ENCODE measurements around the gene BDNF. TPM values are rescaled to one million over a fixed set of nuclear protein-coding genes. Genes with fewer than 3 reads are reported as not detected.

Gene BDNF
- total RNA-seq, 4 donors from 2014 or later = 0.14 to 0.64 TPM; not detected in 2

GRCh38 chr11:27701355-27702105 lies 1.3 kb upstream of the BDNF start:
- no peaks in the 10 kb centered on the region for H3K36me3 ChIP-seq
- H3K4me1 ChIP-seq = peaks cover 12 to 30% (median 27%) of the 10 kb centered on the region in 4 donors
- no peak overlapping the region for H3K27ac ChIP-seq
- intact Hi-C loops (cut with DNase I; ENCODE audit: low total_unique reads) = no loop called here
- DNase-seq = peak; percentile 23
- H3K9me3 ChIP-seq = no peaks in the 10 kb centered on the region
- 1% methylated on average over 23 to 30 of the region's 30 CpGs for WGBS, 2 donors (ENCODE audit: low coverage in 1 of 2)
- TF ChIP-seq EP300 (IDR thresholded peaks at IDR 0.05; ENCODE audit: low read depth) = no peak
- no peak for TF ChIP-seq POLR2AphosphoS5 (IDR thresholded peaks at IDR 0.05)
- peak in 1 of 5 experiments; percentile 16 for TF ChIP-seq CTCF (IDR thresholded peaks at IDR 0.05)
- in situ Hi-C loops (cut with MboI; ENCODE audit: low pct_ligation_motif_present in 1 of 4, low pct_unique_long_range_greater_than_20kb in 1 of 4, low sequenced_read_pairs in 3 of 4) = loop anchor here in 3 of 4 donors (25.0 kb wide), 3 partner anchors 89 to 986 kb away; no protein-coding TSS in a partner anchor
- H3K27me3 ChIP-seq = peaks cover 80% of the 10 kb centered on the region
- H3K4me3 ChIP-seq = peak overlapping the region; percentile 3 to 64 (median 43)

GRCh38 chr11:27699926-27700350 lies 317 bp downstream of the BDNF start:
- DNase-seq = no peak
- H3K27me3 ChIP-seq = peaks cover 93% of the 10 kb centered on the region
- H3K36me3 ChIP-seq = no peaks in the 10 kb centered on the region
- TF ChIP-seq POLR2AphosphoS5 (IDR thresholded peaks at IDR 0.05) (no peak), POLR2A (IDR thresholded peaks at IDR 0.05) (no peak), EP300 (IDR thresholded peaks at IDR 0.05; ENCODE audit: low read depth) (no peak), CTCF (IDR thresholded peaks at IDR 0.05) (no peak)
- WGBS, 2 donors (ENCODE audit: low coverage in 1 of 2) = 4% methylated on average over 25 of the region's 28 CpGs; no CpG with 5 or more reads in 1 of the 2 donors
- H3K4me1 ChIP-seq = peaks cover 12 to 30% (median 27%) of the 10 kb centered on the region in 4 donors
- peak overlapping the region; percentile 33 to 64 (median 43) for H3K4me3 ChIP-seq
- in situ Hi-C loops (cut with MboI; ENCODE audit: low pct_ligation_motif_present in 1 of 4, low pct_unique_long_range_greater_than_20kb in 1 of 4, low sequenced_read_pairs in 3 of 4) (loop anchor here (10.0 to 25.0 kb wide), 7 partner anchors 88 to 1637 kb away; no protein-coding TSS in a partner anchor), intact Hi-C loops (cut with DNase I; ENCODE audit: low total_unique reads) (no loop called here)
- H3K9me3 ChIP-seq = no peaks in the 10 kb centered on the region
- H3K27ac ChIP-seq = no peak overlapping the region

GRCh38 chr11:27699242-27699925 lies 871 bp downstream of the BDNF start:
- WGBS, 2 donors (ENCODE audit: low coverage in 1 of 2) = 2 to 3% methylated on average over 9 to 25 of the region's 30 CpGs
- H3K36me3 ChIP-seq = no peaks in the 10 kb centered on the region
- in situ Hi-C loops (cut with MboI; ENCODE audit: low pct_ligation_motif_present in 1 of 4, low pct_unique_long_range_greater_than_20kb in 1 of 4, low sequenced_read_pairs in 3 of 4) = loop anchor here (10.0 to 25.0 kb wide), 5 partner anchors 588 to 1638 kb away; no protein-coding TSS in a partner anchor
- intact Hi-C loops (cut with DNase I; ENCODE audit: low total_unique reads) = no loop called here
- H3K4me1 ChIP-seq = peaks cover 12 to 30% (median 27%) of the 10 kb centered on the region in 4 donors
- H3K27me3 ChIP-seq = peaks cover 93% of the 10 kb centered on the region
- no peaks in the 10 kb centered on the region for H3K9me3 ChIP-seq
- DNase-seq = no peak
- H3K27ac ChIP-seq = no peak overlapping the region
- TF ChIP-seq POLR2A (IDR thresholded peaks at IDR 0.05) (no peak), POLR2AphosphoS5 (IDR thresholded peaks at IDR 0.05) (no peak), CTCF (IDR thresholded peaks at IDR 0.05) (no peak), EP300 (IDR thresholded peaks at IDR 0.05; ENCODE audit: low read depth) (no peak)
- peak overlapping the region; percentile 33 to 64 (median 43) for H3K4me3 ChIP-seq

GRCh38 chr11:27698872-27699241 lies 1.4 kb downstream of the BDNF start:
- intact Hi-C loops (cut with DNase I; ENCODE audit: low total_unique reads) = no loop called here
- no peak overlapping the region for H3K27ac ChIP-seq
- peak overlapping the region in 3 of 4 donors; percentile 39 to 64 (median 47) for H3K4me3 ChIP-seq

More at GRCh38 chr11:27698872-27699241, 1.4 kb downstream of the BDNF start:
- Histone ChIP-seq H3K4me1 (peaks cover 12 to 30% (median 27%) of the 10 kb centered on the region in 4 donors), H3K27me3 (peaks cover 89% of the 10 kb centered on the region), H3K9me3 (no peaks in the 10 kb centered on the region), H3K36me3 (no peaks in the 10 kb centered on the region)
- peak; percentile 66 for DNase-seq
- TF ChIP-seq POLR2AphosphoS5 (IDR thresholded peaks at IDR 0.05) (no peak), EP300 (IDR thresholded peaks at IDR 0.05; ENCODE audit: low read depth) (no peak), CTCF (IDR thresholded peaks at IDR 0.05) (peak; percentile 44 to 87 (median 72)), POLR2A (IDR thresholded peaks at IDR 0.05) (no peak)
- in situ Hi-C loops (cut with MboI; ENCODE audit: low pct_ligation_motif_present in 1 of 4, low pct_unique_long_range_greater_than_20kb in 1 of 4, low sequenced_read_pairs in 3 of 4) = loop anchor here (10.0 to 25.0 kb wide), 5 partner anchors 588 to 1638 kb away; no protein-coding TSS in a partner anchor
- 0 to 2% methylated on average over 15 to 17 of the region's 18 CpGs for WGBS, 2 donors (ENCODE audit: low coverage in 1 of 2)
